ENCODE data around the gene CNTRL.

The CNTRL gene

GRCh38 chr9:121221664-121222055, 146.9 kb downstream of the CNTRL start:
- Histone ChIP-seq H3K4me1 (ENCODE audit: control insufficient read depth in 1 of 2, insufficient read depth in 2 of 2, low read length in 2 of 2) (no peaks in the 10 kb centered on the region), H3K9ac (ENCODE audit: low read depth in 1 of 2, low read length in 2 of 2) (no peak overlapping the region), H3K27ac (ENCODE audit: low read depth, low read length) (no peak overlapping the region), H3K36me3 (ENCODE audit: control insufficient read depth in 1 of 2, insufficient read depth in 2 of 2, low read length in 2 of 2) (no peaks in the 10 kb centered on the region), H3K9me3 (ENCODE audit: control insufficient read depth in 1 of 2, low read length in 2 of 2) (no peaks in the 10 kb centered on the region), H3K27me3 (ENCODE audit: control insufficient read depth in 1 of 2, insufficient read depth in 2 of 2, low read length in 2 of 2) (no peaks in the 10 kb centered on the region), H3K4me3 (ENCODE audit: low read depth in 1 of 2, low read length in 2 of 2) (no peak overlapping the region)

GRCh38 chr9:121222524-121223171, 147.9 kb downstream of the CNTRL start:
- Histone ChIP-seq H3K27me3 (ENCODE audit: control insufficient read depth in 1 of 2, insufficient read depth in 2 of 2, low read length in 2 of 2) (no peaks in the 10 kb centered on the region), H3K9me3 (ENCODE audit: control insufficient read depth in 1 of 2, low read length in 2 of 2) (no peaks in the 10 kb centered on the region), H3K36me3 (ENCODE audit: control insufficient read depth in 1 of 2, insufficient read depth in 2 of 2, low read length in 2 of 2) (no peaks in the 10 kb centered on the region), H3K9ac (ENCODE audit: low read depth in 1 of 2, low read length in 2 of 2) (no peak overlapping the region), H3K4me3 (ENCODE audit: low read depth in 1 of 2, low read length in 2 of 2) (no peak overlapping the region), H3K27ac (ENCODE audit: low read depth, low read length) (no peak overlapping the region), H3K4me1 (ENCODE audit: control insufficient read depth in 1 of 2, insufficient read depth in 2 of 2, low read length in 2 of 2) (no peaks in the 10 kb centered on the region)

- Histone ChIP-seq H3K9me3 (ENCODE audit: control insufficient read depth in 1 of 2, low read length in 2 of 2) (no peaks in the 10 kb centered on the region), H3K27me3 (ENCODE audit: control insufficient read depth in 1 of 2, insufficient read depth in 2 of 2, low read length in 2 of 2) (no peaks in the 10 kb centered on the region)
Measured at GRCh38 chr9:121225240-121225639, 150.5 kb downstream of the CNTRL start.

GRCh38 chr9:121226175-121226574, 151.4 kb downstream of the CNTRL start:
- H3K9ac ChIP-seq (ENCODE audit: low read depth in 1 of 2, low read length in 2 of 2), result no peak overlapping the region
- H3K27me3 ChIP-seq (ENCODE audit: control insufficient read depth in 1 of 2, insufficient read depth in 2 of 2, low read length in 2 of 2), result no peaks in the 10 kb centered on the region
- H3K4me1 ChIP-seq (ENCODE audit: control insufficient read depth in 1 of 2, insufficient read depth in 2 of 2, low read length in 2 of 2), result no peaks in the 10 kb centered on the region
- no peak overlapping the region for H3K4me3 ChIP-seq (ENCODE audit: low read depth in 1 of 2, low read length in 2 of 2)
- H3K9me3 ChIP-seq (ENCODE audit: control insufficient read depth in 1 of 2, low read length in 2 of 2), result no peaks in the 10 kb centered on the region
- peaks cover 0 to 3% of the 10 kb centered on the region in 2 donors for H3K36me3 ChIP-seq (ENCODE audit: control insufficient read depth in 1 of 2, insufficient read depth in 2 of 2, low read length in 2 of 2)
- no peak overlapping the region for H3K27ac ChIP-seq (ENCODE audit: low read depth, low read length)

More at GRCh38 chr9:121225240-121225639, 150.5 kb downstream of the CNTRL start:
- no peak overlapping the region for H3K4me3 ChIP-seq (ENCODE audit: low read depth in 1 of 2, low read length in 2 of 2)
- no peak overlapping the region for H3K9ac ChIP-seq (ENCODE audit: low read depth in 1 of 2, low read length in 2 of 2)
- H3K36me3 ChIP-seq (ENCODE audit: control insufficient read depth in 1 of 2, insufficient read depth in 2 of 2, low read length in 2 of 2), result no peaks in the 10 kb centered on the region
- H3K27ac ChIP-seq (ENCODE audit: low read depth, low read length), result no peak overlapping the region
- H3K4me1 ChIP-seq (ENCODE audit: control insufficient read depth in 1 of 2, insufficient read depth in 2 of 2, low read length in 2 of 2), result no peaks in the 10 kb centered on the region
